CD1c-positive myeloid dendritic cell (primary cell): ENCODE measurements around the gene CRADD.
"Not testable (repeated sequence)": the region's sequence is repeated elsewhere in the genome, so short reads cannot be mapped to it uniquely, and the experiment has no call there.

Experiments used
- DNase-seq: peaks from one replicate; pipeline ENCODE4 v3.0.0-alpha.2; 2016; ENCODE audit errors: extremely low spot score

Gene CRADD

GRCh38 chr12:93677195-93678064, at the start of gene CRADD:
TSS of gene CRADD (plus strand) at chr12:93677375.
- peak; percentile 97 for DNase-seq

GRCh38 chr12:93632383-93632782, 44.8 kb upstream of the CRADD start:
- DNase-seq = no peak

GRCh38 chr12:93634416-93634815, 42.8 kb upstream of the CRADD start:
- no peak for DNase-seq

DNA sequence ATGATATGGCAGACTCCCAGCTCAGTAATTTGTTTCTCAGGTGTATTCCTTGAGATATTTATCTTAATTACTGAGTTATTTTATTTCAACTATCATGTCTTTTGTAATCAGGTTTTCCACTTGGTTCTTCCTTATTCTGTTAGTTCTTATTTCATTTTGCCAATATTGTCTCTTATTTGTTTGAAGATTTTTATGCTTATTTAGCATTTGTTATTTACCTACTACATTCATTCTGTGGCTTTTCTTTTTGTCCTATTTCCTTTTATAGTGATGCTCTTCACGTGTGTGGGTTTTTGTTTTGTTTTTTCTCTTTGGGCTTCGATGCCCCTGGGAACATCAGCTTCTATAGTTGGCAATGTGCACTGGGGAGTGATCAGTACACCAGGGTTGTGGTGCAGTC, 40.5 kb upstream of the CRADD start:
- no peak for DNase-seq

- DNase-seq = no peak
Measured at GRCh38 chr12:93638095-93638494, 39.1 kb upstream of the CRADD start.

DNA sequence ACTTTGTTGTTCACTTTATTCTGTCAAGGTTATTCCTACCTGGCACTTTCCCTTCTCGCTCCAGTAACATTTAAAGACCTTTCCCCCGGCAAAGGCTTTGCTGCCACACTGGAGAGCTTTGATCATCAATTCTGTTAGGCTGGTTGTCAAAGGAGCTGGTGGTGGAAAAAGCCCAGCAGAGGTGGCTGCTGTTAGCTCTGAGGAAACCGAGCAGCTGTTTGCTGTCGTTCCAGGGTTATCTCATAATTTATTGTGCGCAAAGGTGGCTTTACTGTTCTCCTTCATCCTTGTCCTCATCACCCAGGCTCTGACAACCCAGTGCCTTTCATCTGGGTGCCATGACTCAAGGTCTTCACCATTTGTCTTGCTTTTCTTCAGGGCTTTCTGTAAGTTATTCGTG, 38.2 kb upstream of the CRADD start:
- DNase-seq = no peak

GRCh38 chr12:93639406-93639805, 37.8 kb upstream of the CRADD start:
- no peak for DNase-seq

- not testable (repeated sequence) for DNase-seq
Measured at GRCh38 chr12:93641380-93641779, 35.8 kb upstream of the CRADD start.

DNA sequence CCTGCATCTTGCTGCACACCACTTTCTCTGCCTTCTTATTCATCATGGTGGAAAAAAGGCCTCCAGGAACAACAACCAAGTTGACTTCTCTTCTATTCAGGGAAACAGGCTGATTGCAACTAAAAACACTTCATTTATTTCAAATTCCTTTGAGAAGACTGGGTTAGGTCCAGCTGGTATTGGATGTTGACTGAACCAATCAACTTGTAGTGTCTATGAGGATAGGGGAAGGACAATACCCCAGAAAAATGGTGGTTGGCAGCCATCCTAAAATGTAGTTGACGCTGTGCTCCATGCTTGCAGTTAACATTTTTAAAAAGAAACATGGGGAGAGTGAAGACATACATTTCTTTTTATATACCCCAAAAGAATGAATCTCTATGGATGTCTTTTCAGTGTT, 34.4 kb upstream of the CRADD start:
- DNase-seq = no peak

- no peak for DNase-seq
Measured at GRCh38 chr12:93645702-93646101, 31.5 kb upstream of the CRADD start.

GRCh38 chr12:93650626-93651025, 26.5 kb upstream of the CRADD start:
- DNase-seq = no peak

DNA sequence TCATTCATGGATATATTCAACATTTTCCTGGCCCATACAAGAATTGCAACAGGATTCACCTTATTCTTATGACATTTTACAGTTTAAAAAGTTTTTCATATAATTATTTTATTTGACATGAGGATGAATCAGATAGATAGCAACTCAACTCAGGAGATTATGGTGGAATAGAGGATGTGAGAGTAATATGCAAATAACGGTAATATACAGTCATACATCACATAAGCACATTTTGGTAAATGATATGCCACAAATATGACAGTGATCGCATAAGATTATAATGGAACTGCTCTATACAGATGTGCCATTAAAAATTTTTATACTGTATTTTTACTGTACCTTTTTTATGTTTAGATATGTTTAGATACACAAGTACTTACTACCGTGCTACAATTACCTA, 24.1 kb upstream of the CRADD start:
- no peak for DNase-seq

- DNase-seq = no peak
Measured at GRCh38 chr12:93653712-93654111, 23.5 kb upstream of the CRADD start.

- DNase-seq = no peak
Measured at GRCh38 chr12:93654421-93654820, 22.8 kb upstream of the CRADD start.

DNA sequence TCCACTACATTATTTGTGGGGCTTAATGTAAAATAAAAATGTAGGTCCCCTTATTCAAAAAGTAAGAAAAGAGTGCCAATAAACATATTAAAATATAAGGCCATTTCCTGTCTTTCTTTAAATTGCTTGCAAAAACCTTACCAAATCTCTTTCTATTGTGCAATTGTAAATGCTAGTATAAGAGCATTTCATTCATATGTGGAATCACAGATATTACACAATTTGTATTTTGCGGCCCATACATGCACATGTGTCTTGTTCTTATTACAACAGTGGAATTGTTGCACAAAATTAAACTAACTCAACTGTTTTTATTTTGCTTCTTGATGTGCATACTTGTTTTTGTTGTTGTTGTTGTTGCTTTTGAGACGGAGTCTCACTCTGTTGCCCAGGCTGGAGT, 20.1 kb upstream of the CRADD start:
- DNase-seq = no peak

DNA sequence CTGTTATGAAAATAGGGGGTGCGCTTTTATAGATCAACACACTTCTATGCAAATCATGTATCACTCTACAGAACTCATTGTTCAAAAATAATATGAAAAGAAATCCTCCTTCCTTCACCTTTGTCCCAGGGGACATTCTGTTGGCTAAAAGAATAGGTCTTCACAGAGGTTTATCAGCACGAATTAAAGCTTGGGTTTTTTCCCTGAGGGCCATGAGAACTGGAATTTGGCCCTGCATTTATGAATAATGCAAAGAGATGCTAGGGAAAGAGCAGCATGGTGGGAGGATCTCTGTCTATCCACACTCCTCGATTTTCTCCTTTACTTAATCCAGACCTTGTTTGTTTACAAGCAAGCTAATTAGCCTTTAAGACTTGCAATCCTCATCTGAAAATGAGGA, 16.2 kb upstream of the CRADD start:
- DNase-seq = no peak

DNA sequence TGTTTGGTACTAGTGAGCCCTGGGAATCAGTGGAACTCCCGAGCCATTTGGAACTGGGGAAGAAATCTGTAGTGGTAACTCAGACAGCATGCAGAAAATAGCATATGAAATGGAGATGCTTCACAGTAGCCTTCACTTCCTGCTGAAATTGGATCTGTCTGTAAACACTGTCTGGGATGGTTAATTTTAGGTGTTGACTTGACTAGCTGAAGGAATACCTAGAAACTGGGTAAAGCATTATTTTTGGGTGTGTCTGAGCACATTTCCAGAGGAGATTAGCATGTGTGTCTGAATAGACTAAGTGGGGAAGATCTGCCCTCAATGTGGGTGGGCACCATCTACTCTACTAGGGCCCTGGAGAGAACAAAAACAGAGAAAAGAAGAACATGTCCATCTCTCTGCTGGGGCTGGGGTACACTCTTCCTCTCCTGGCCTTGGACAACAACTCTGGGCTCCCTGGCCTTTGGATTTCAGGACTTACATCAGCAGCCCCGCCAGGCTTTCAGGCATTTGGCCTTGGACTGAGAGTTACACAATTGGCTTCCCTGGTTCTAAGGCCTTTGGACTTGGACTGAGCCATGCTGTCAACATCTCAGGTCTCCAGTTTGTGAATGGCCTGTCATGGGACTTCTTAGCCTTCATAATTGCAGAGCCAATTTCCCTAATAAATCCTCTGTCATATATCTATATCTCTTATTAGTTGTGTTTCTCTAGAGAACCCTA, 14.0 kb upstream of the CRADD start:
- DNase-seq = no peak

DNA sequence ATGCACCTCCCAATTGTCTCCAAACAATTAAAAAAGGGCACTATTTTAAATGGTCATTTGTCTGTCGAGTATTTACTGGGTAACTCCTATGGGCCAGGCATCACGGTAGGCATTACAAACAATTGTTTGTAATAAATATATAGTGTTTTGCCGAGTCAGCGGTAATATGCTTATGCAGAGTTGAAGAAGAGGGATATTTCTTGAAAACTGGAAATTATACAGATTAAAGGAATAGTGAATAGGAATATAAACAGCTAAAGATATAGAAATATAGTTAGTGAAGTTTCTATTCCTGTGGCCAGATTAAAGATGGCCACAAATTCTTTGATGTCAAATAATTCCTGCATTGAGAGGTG, 13.5 kb upstream of the CRADD start:
- DNase-seq = no peak

DNA sequence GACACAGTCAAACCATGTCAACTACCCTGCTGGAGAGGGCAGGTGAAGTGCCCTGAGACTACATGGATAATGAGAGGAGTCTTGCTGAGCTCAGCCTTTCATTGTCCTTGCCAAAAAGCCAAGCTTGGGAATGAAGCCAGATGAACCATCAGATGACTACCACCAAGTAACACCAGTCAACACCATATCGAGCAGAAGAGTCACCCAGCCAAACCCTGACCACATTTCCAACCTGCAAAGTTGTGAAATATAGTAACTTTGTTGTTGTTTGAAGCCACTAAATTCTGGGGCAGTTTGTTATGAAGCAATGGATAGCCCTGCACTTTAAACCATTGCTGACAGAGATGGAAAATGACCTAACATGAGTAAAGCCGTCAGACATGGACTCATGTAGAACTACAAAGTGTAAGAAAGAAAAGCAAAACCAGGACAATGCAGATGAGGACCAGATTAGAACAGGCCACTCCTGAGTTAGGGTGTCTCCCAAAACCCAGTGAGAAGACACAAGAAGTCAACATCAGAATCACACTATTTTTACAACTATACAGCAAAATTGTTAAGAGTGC, 12.5 kb upstream of the CRADD start:
- DNase-seq = no peak

GRCh38 chr12:93667672-93668071, 9.5 kb upstream of the CRADD start:
- DNase-seq = no peak

DNA sequence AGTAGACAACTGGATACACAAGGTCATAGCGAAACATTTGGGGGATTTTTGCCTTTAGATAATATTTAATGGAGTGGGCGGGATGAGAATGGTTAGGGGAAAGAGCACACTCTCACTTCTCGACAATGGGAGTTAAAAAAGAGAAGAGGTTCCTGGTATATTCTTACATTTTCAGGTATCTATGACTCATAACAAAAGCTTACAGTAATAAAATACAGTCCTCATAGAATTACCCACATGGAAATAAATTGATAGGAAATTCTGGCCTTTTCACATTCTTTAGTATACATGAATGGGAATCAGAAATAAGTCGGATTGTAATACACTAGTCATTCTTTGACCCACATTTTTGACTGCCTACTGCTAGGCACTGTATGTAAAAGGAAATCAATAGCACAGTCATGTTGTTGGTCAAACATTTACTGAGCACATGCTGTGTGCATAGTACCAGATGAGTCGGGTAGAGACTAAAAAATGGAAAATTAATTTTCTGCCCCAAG, 8.2 kb upstream of the CRADD start:
- DNase-seq = no peak

GRCh38 chr12:93669452-93669851, 7.7 kb upstream of the CRADD start:
- DNase-seq = no peak

- DNase-seq = no peak
Measured at GRCh38 chr12:93670104-93670503, 7.1 kb upstream of the CRADD start.
